Measurements from ENCODE around the gene ERG28. TPM values are rescaled to one million over a fixed set of nuclear protein-coding genes. Genes with fewer than 3 reads are reported as not detected.
A peak's percentile ranks its signal among the peaks of the same experiment; 100 is the strongest.

Gene ERG28, protein sequence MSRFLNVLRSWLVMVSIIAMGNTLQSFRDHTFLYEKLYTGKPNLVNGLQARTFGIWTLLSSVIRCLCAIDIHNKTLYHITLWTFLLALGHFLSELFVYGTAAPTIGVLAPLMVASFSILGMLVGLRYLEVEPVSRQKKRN
- 2.1 TPM for total RNA-seq

DNA sequence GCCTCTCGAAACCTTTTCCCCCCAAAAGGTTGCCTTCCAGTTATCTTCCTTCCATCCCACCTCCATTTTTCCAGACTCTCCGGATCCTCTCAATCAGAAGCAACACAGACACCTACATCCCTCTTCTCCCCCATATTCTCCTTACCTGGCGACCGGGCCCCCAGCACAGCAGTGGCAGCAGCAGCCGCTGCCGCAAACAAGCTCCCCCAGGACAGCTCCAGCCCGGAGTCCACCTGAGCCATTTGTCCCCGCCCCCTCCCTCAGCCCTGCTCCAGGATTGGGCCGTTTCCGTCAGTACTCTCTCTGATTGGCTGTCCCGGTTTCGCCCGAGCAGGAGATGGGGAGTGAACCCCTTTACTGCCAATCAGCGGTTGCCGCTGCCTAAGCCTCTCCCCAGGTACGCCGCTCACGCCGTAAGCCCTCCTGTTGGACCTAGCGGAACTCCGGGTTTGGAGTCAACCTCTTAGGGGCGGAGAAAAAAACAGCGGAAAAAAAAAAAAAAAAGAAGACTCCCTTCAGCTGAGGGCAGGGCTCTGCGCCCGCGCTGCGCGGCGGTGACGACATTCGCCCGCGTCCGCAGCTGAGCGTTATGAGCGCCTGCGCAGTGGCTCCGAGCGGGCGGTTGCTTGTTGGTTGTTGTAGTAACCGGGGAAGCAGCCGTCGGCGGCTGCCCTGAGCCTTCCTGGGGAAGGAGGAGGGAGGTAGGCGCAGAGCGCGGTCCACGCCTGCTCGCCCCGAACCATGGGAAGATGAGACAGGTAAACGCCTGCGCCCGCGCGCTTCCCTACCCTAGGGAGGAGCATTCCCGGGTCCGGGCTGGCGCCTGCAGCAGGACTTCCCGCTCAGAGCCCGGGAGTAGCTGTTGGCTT is at the start of gene ERG28, which contains the start of gene TTLL5:
ERG28 (minus strand) TSS at position 247 of the 869 bp plus-strand sequence. CDS start 3,374 bp downstream, outside the sequence.
TTLL5 (plus strand) TSS at position 617 of the 869 bp plus-strand sequence. CDS start 1,904 bp downstream, outside the sequence.
- Histone ChIP-seq H3K36me3 (ENCODE audit: control insufficient read depth in 3 of 3, insufficient read depth in 3 of 3, low read length in 3 of 3) (peaks cover 0 to 11% (median 9%) of the 10 kb centered on the region in 3 donors), H3K4me1 (ENCODE audit: control insufficient read depth in 3 of 3, insufficient read depth in 3 of 3, low read length in 3 of 3) (peaks cover 19 to 35% (median 27%) of the 10 kb centered on the region in 3 donors), H3K9ac (ENCODE audit: low read depth in 1 of 3, low read length in 3 of 3) (peak within 1 kb of the TSS; percentile 87 to 91 (median 88)), H3K27me3 (ENCODE audit: control insufficient read depth in 3 of 3, insufficient read depth in 3 of 3, low read length in 3 of 3) (no peaks in the 10 kb centered on the region), H3K4me3 (ENCODE audit: low read length in 3 of 3) (peak within 1 kb of the TSS; percentile 90 to 97 (median 94)), H3K27ac (ENCODE audit: low read depth, low read length) (peak within 1 kb of the TSS; percentile 89), H3K9me3 (ENCODE audit: control insufficient read depth in 3 of 3, low read length in 3 of 3) (no peaks in the 10 kb centered on the region)

- H3K36me3 ChIP-seq (ENCODE audit: control insufficient read depth in 3 of 3, insufficient read depth in 3 of 3, low read length in 3 of 3) = peaks cover 0 to 6% (median 0%) of the 10 kb centered on the region in 3 donors
- no peak overlapping the region for H3K4me3 ChIP-seq (ENCODE audit: low read length in 3 of 3)
- no peak overlapping the region for H3K27ac ChIP-seq (ENCODE audit: low read depth, low read length)
- no peaks in the 10 kb centered on the region for H3K27me3 ChIP-seq (ENCODE audit: control insufficient read depth in 3 of 3, insufficient read depth in 3 of 3, low read length in 3 of 3)
- H3K9me3 ChIP-seq (ENCODE audit: control insufficient read depth in 3 of 3, low read length in 3 of 3) = no peaks in the 10 kb centered on the region
- peaks cover 9 to 13% (median 10%) of the 10 kb centered on the region in 3 donors for H3K4me1 ChIP-seq (ENCODE audit: control insufficient read depth in 3 of 3, insufficient read depth in 3 of 3, low read length in 3 of 3)
- H3K9ac ChIP-seq (ENCODE audit: low read depth in 1 of 3, low read length in 3 of 3) = no peak overlapping the region
Measured at GRCh38 chr14:75709207-75709812, 48.6 kb upstream of the ERG28 start.

- H3K9me3 ChIP-seq (ENCODE audit: control insufficient read depth in 3 of 3, low read length in 3 of 3) = no peaks in the 10 kb centered on the region
- no peaks in the 10 kb centered on the region for H3K27me3 ChIP-seq (ENCODE audit: control insufficient read depth in 3 of 3, insufficient read depth in 3 of 3, low read length in 3 of 3)
- H3K4me3 ChIP-seq (ENCODE audit: low read length in 3 of 3) = no peak overlapping the region
- no peak overlapping the region for H3K27ac ChIP-seq (ENCODE audit: low read depth, low read length)
- peaks cover 0 to 10% (median 10%) of the 10 kb centered on the region in 3 donors for H3K4me1 ChIP-seq (ENCODE audit: control insufficient read depth in 3 of 3, insufficient read depth in 3 of 3, low read length in 3 of 3)
- H3K9ac ChIP-seq (ENCODE audit: low read depth in 1 of 3, low read length in 3 of 3) = no peak overlapping the region
- peaks cover 0 to 8% (median 3%) of the 10 kb centered on the region in 3 donors for H3K36me3 ChIP-seq (ENCODE audit: control insufficient read depth in 3 of 3, insufficient read depth in 3 of 3, low read length in 3 of 3)
Measured at GRCh38 chr14:75705014-75705413, 44.3 kb upstream of the ERG28 start.

GRCh38 chr14:75703467-75703866 is 42.8 kb upstream of the ERG28 start:
- H3K9ac ChIP-seq (ENCODE audit: low read depth in 1 of 3, low read length in 3 of 3) = no peak overlapping the region
- peaks cover 0 to 10% (median 10%) of the 10 kb centered on the region in 3 donors for H3K4me1 ChIP-seq (ENCODE audit: control insufficient read depth in 3 of 3, insufficient read depth in 3 of 3, low read length in 3 of 3)
- no peak overlapping the region for H3K4me3 ChIP-seq (ENCODE audit: low read length in 3 of 3)
- H3K27ac ChIP-seq (ENCODE audit: low read depth, low read length) = no peak overlapping the region
- H3K27me3 ChIP-seq (ENCODE audit: control insufficient read depth in 3 of 3, insufficient read depth in 3 of 3, low read length in 3 of 3) = no peaks in the 10 kb centered on the region
- peaks cover 2 to 8% (median 3%) of the 10 kb centered on the region in 3 donors for H3K36me3 ChIP-seq (ENCODE audit: control insufficient read depth in 3 of 3, insufficient read depth in 3 of 3, low read length in 3 of 3)
- no peaks in the 10 kb centered on the region for H3K9me3 ChIP-seq (ENCODE audit: control insufficient read depth in 3 of 3, low read length in 3 of 3)

- H3K36me3 ChIP-seq (ENCODE audit: control insufficient read depth in 3 of 3, insufficient read depth in 3 of 3, low read length in 3 of 3) = peaks cover 2 to 8% (median 7%) of the 10 kb centered on the region in 3 donors
- H3K9me3 ChIP-seq (ENCODE audit: control insufficient read depth in 3 of 3, low read length in 3 of 3) = no peaks in the 10 kb centered on the region
- no peaks in the 10 kb centered on the region for H3K27me3 ChIP-seq (ENCODE audit: control insufficient read depth in 3 of 3, insufficient read depth in 3 of 3, low read length in 3 of 3)
- peak overlapping the region; percentile 2 for H3K27ac ChIP-seq (ENCODE audit: low read depth, low read length)
- H3K4me1 ChIP-seq (ENCODE audit: control insufficient read depth in 3 of 3, insufficient read depth in 3 of 3, low read length in 3 of 3) = peaks cover 0 to 10% (median 10%) of the 10 kb centered on the region in 3 donors
- no peak overlapping the region for H3K4me3 ChIP-seq (ENCODE audit: low read length in 3 of 3)
- no peak overlapping the region for H3K9ac ChIP-seq (ENCODE audit: low read depth in 1 of 3, low read length in 3 of 3)
Measured at GRCh38 chr14:75702616-75703261, 42.1 kb upstream of the ERG28 start.

GRCh38 chr14:75702122-75702521 is 41.4 kb upstream of the ERG28 start:
- Histone ChIP-seq H3K4me1 (ENCODE audit: control insufficient read depth in 3 of 3, insufficient read depth in 3 of 3, low read length in 3 of 3) (peaks cover 0 to 10% (median 10%) of the 10 kb centered on the region in 3 donors), H3K9me3 (ENCODE audit: control insufficient read depth in 3 of 3, low read length in 3 of 3) (no peaks in the 10 kb centered on the region), H3K27ac (ENCODE audit: low read depth, low read length) (no peak overlapping the region), H3K9ac (ENCODE audit: low read depth in 1 of 3, low read length in 3 of 3) (no peak overlapping the region), H3K27me3 (ENCODE audit: control insufficient read depth in 3 of 3, insufficient read depth in 3 of 3, low read length in 3 of 3) (no peaks in the 10 kb centered on the region), H3K4me3 (ENCODE audit: low read length in 3 of 3) (no peak overlapping the region), H3K36me3 (ENCODE audit: control insufficient read depth in 3 of 3, insufficient read depth in 3 of 3, low read length in 3 of 3) (peaks cover 2 to 8% (median 5%) of the 10 kb centered on the region in 3 donors)

GRCh38 chr14:75700295-75700694 is 39.6 kb upstream of the ERG28 start:
- Histone ChIP-seq H3K4me3 (ENCODE audit: low read length in 3 of 3) (no peak overlapping the region), H3K36me3 (ENCODE audit: control insufficient read depth in 3 of 3, insufficient read depth in 3 of 3, low read length in 3 of 3) (peaks cover 2 to 8% (median 5%) of the 10 kb centered on the region in 3 donors), H3K9ac (ENCODE audit: low read depth in 1 of 3, low read length in 3 of 3) (no peak overlapping the region), H3K9me3 (ENCODE audit: control insufficient read depth in 3 of 3, low read length in 3 of 3) (no peaks in the 10 kb centered on the region), H3K27me3 (ENCODE audit: control insufficient read depth in 3 of 3, insufficient read depth in 3 of 3, low read length in 3 of 3) (no peaks in the 10 kb centered on the region), H3K27ac (ENCODE audit: low read depth, low read length) (no peak overlapping the region), H3K4me1 (ENCODE audit: control insufficient read depth in 3 of 3, insufficient read depth in 3 of 3, low read length in 3 of 3) (peaks cover 0 to 10% (median 10%) of the 10 kb centered on the region in 3 donors)

GRCh38 chr14:75699331-75699730 is 38.7 kb upstream of the ERG28 start:
- H3K9me3 ChIP-seq (ENCODE audit: control insufficient read depth in 3 of 3, low read length in 3 of 3) = no peaks in the 10 kb centered on the region
- H3K27ac ChIP-seq (ENCODE audit: low read depth, low read length) = no peak overlapping the region
- H3K27me3 ChIP-seq (ENCODE audit: control insufficient read depth in 3 of 3, insufficient read depth in 3 of 3, low read length in 3 of 3) = no peaks in the 10 kb centered on the region
- H3K36me3 ChIP-seq (ENCODE audit: control insufficient read depth in 3 of 3, insufficient read depth in 3 of 3, low read length in 3 of 3) = peaks cover 2 to 8% (median 5%) of the 10 kb centered on the region in 3 donors
- no peak overlapping the region for H3K9ac ChIP-seq (ENCODE audit: low read depth in 1 of 3, low read length in 3 of 3)
- H3K4me3 ChIP-seq (ENCODE audit: low read length in 3 of 3) = no peak overlapping the region
- peaks cover 0 to 10% (median 10%) of the 10 kb centered on the region in 3 donors for H3K4me1 ChIP-seq (ENCODE audit: control insufficient read depth in 3 of 3, insufficient read depth in 3 of 3, low read length in 3 of 3)

- Histone ChIP-seq H3K4me3 (ENCODE audit: low read length in 3 of 3) (no peak overlapping the region), H3K27ac (ENCODE audit: low read depth, low read length) (no peak overlapping the region), H3K36me3 (ENCODE audit: control insufficient read depth in 3 of 3, insufficient read depth in 3 of 3, low read length in 3 of 3) (peaks cover 2 to 13% (median 8%) of the 10 kb centered on the region in 3 donors), H3K9me3 (ENCODE audit: control insufficient read depth in 3 of 3, low read length in 3 of 3) (no peaks in the 10 kb centered on the region), H3K9ac (ENCODE audit: low read depth in 1 of 3, low read length in 3 of 3) (no peak overlapping the region), H3K27me3 (ENCODE audit: control insufficient read depth in 3 of 3, insufficient read depth in 3 of 3, low read length in 3 of 3) (no peaks in the 10 kb centered on the region), H3K4me1 (ENCODE audit: control insufficient read depth in 3 of 3, insufficient read depth in 3 of 3, low read length in 3 of 3) (peaks cover 0 to 9% (median 8%) of the 10 kb centered on the region in 3 donors)
Measured at GRCh38 chr14:75697918-75698317, 37.2 kb upstream of the ERG28 start.

Measured in skeletal muscle tissue (tissue), 4 donors.